B cell (primary cell): ENCODE measurements around the gene CEP128.

Source experiments
- CTCF ChIP-seq: fragments of 200-600 bp; IDR thresholded peaks from one replicate; pipeline ENCODE4 v1.8.0; 2022; ENCODE audit warnings: antibody characterized with exemption, mild to moderate bottlenecking
- EZH2 ChIP-seq: IDR thresholded peaks from 2 replicates; pipeline ENCODE4 v1.6.1; 2012; ENCODE audit warnings: borderline replicate concordance, low read depth, mild to moderate bottlenecking, moderate library complexity, low read length; ENCODE audit not compliant: insufficient read depth, poor library complexity, severe bottlenecking

GRCh38 chr14:80973931-80974641 lies 32.5 kb upstream of the CEP128 start:
- TF ChIP-seq CTCF = no peak
- TF ChIP-seq EZH2 = no peak
